HepG2 (cell line): Measurements from ENCODE around the gene LOX. TPM values are rescaled to one million over a fixed set of nuclear protein-coding genes. Genes with fewer than 3 reads are reported as not detected.

Experiments
- EHMT2 ChIP-seq: fragments of 200-600 bp; sonication (generic); IDR thresholded peaks from 2 replicates; pipeline ENCODE4 v1.7.0; 2017; ENCODE audit warnings: antibody characterized with exemption, low read depth, low read length, borderline replicate concordance
- FOSL2 ChIP-seq: sonication (generic); formaldehyde crosslinking; IDR thresholded peaks from 2 replicates; pipeline ENCODE4 v1.4.0; 2020; ENCODE audit warnings: missing genetic modification reagents
- FOXA1 ChIP-seq, 2 experiments: fragments of 450-650 bp in 1 of 2; sonication (generic) in 1 of 2; formaldehyde crosslinking in 1 of 2; IDR thresholded peaks; 2 replicates each; pipeline versions ENCODE4 v1.4.0 to v1.6.1; 2016 to 2020; ENCODE audit warnings: missing genetic modification reagents in 1 of 2
- GABPA ChIP-seq, 2 experiments: IDR thresholded peaks; 2 replicates each; pipeline ENCODE4 v1.6.1; 2011 to 2016; ENCODE audit warnings: low read depth in 2 of 2, low read length in 1 of 2, missing biosample characterization in 1 of 2, missing genetic modification characterization in 1 of 2
- KLF15 ChIP-seq: sonication (generic); formaldehyde crosslinking; IDR thresholded peaks from 2 replicates; pipeline ENCODE4 v1.8.1; 2023; ENCODE audit warnings: borderline replicate concordance, mild to moderate bottlenecking, inconsistent platforms, missing genetic modification reagents, mixed read lengths
- LCORL ChIP-seq, 2 experiments: fragments of 450-650 bp in 1 of 2; sonication (generic) in 1 of 2; formaldehyde crosslinking in 1 of 2; IDR thresholded peaks; 2 replicates each; pipeline versions ENCODE4 v1.5.0 to v1.6.1; 2017 to 2020; ENCODE audit warnings: antibody characterized with exemption in 1 of 2, missing genetic modification reagents in 1 of 2
- NFKBIZ ChIP-seq: IDR thresholded peaks from 2 replicates; pipeline ENCODE4 v1.6.1; 2018; ENCODE audit warnings: missing genetic modification reagents, missing compliant biosample characterization
- PAWR ChIP-seq: sonication (generic); formaldehyde crosslinking; IDR thresholded peaks from 2 replicates; pipeline ENCODE4 v1.4.0; 2020; ENCODE audit warnings: missing genetic modification reagents, mild to moderate bottlenecking, borderline replicate concordance
- RARG ChIP-seq: sonication (generic); formaldehyde crosslinking; IDR thresholded peaks from 2 replicates; pipeline ENCODE4 v1.4.0; 2020; ENCODE audit warnings: low read depth, mild to moderate bottlenecking, missing genetic modification reagents
- ZBTB7B ChIP-seq: sonication (generic); formaldehyde crosslinking; IDR thresholded peaks from 2 replicates; pipeline ENCODE4 v1.4.0; 2020; ENCODE audit warnings: missing genetic modification reagents
- ZNF335 ChIP-seq: sonication (generic); formaldehyde crosslinking; IDR thresholded peaks from 2 replicates; pipeline ENCODE4 v1.4.0; 2020; ENCODE audit warnings: missing genetic modification reagents
- ZNF496 ChIP-seq: sonication (generic); formaldehyde crosslinking; IDR thresholded peaks from 2 replicates; pipeline ENCODE4 v1.8.1; 2023; ENCODE audit warnings: mild to moderate bottlenecking, moderate library complexity, missing genetic modification reagents; ENCODE audit not compliant: insufficient replicate concordance
- polyA plus RNA-seq, 8 experiments: library from polyadenylated mRNA; depleted of rRNA in 3 of 8; stranded (reverse) in 7 of 8; unstranded in 1 of 8; fragments of >200 nt; fragmentation: Illumina TruSeq in 4 of 8; extraction: Trizol in 4 of 8; gene quantifications; 2 replicates each; pipeline versions ENCODE4 v1.2.1 to v1.2.3, GENCODE V29; 2011 to 2016; ENCODE audit warnings: low read depth in 4 of 8, missing spikeins in 1 of 8, mixed read lengths in 1 of 8; ENCODE audit not compliant: insufficient read depth in 1 of 8
- total RNA-seq, 5 experiments: library from RNA; depleted of rRNA; stranded (reverse); fragments of >200 nt; fragmentation: Illumina TruSeq; extraction: Trizol; gene quantifications; 2 replicates each; pipeline ENCODE4 v1.2.3, GENCODE V29; 2016; ENCODE audit warnings: low read depth in 1 of 5
- TF ChIP-seq, protein P1 (sequence below): IDR thresholded peaks from 2 replicates; pipeline ENCODE4 v1.6.1; 2016; ENCODE audit warnings: low read depth
- TF ChIP-seq, protein P2 (sequence below): sonication (generic); formaldehyde crosslinking; IDR thresholded peaks from 2 replicates; pipeline ENCODE4 v1.4.0; 2020; ENCODE audit warnings: mild to moderate bottlenecking, low read depth, missing genetic modification reagents
- TF ChIP-seq, protein P3 (sequence below): sonication (generic); formaldehyde crosslinking; IDR thresholded peaks from 2 replicates; pipeline ENCODE4 v1.5.0; 2020; ENCODE audit warnings: mild to moderate bottlenecking, missing genetic modification reagents, borderline replicate concordance
- TF ChIP-seq, protein P4 (sequence below): sonication (generic); formaldehyde crosslinking; IDR thresholded peaks from 2 replicates; pipeline ENCODE4 v1.5.0; 2020; ENCODE audit warnings: missing genetic modification reagents
- TF ChIP-seq, protein P5 (sequence below): sonication (generic); formaldehyde crosslinking; IDR thresholded peaks from 2 replicates; pipeline ENCODE4 v1.5.0; 2020; ENCODE audit warnings: missing genetic modification reagents, mild to moderate bottlenecking, borderline replicate concordance
- TF ChIP-seq, protein P6 (sequence below): sonication (generic); formaldehyde crosslinking; IDR thresholded peaks from 2 replicates; pipeline ENCODE4 v1.4.0; 2020; ENCODE audit warnings: low read depth, mild to moderate bottlenecking, missing genetic modification reagents

LOX gene
- total and polyA plus RNA-seq, 2 of the 13 experiments (the other 11 are each of a cell fraction or from before 2014, with no cell fraction given), result 0.73 to 173 TPM

DNA sequence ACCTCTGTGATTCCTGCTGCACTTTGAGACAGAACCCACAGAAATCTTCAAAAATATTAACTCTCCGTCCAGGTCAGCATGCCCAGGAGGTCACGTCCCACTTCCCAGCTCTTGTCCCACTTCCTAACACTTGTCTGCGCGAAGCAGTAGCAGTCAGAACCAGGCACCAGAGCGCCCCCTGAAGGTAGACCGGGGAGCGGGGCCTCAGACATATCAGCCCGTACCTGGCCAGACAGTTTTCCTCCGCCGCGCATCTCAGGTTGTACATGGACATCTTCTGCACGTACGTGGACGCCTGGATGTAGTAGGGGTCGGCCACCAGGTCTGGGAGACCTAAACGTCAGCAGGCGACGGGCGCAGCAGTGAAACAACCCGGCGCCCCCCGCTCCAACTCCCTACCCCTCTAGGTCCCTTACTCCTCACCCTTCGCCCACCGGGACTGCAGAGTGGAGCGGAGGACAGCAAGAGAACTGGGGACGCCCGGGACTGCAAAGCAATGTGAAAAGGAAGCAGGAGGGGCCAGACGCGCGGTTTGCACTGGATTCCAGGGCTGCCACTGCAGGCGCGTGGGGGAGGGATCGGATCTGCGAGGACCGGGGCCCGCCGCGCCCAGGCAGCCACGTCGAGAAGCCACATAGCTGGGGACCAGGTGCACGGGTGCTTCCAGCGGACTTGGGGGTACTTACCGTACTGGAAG is 1.2 kb downstream of the LOX start (continued):
- TF ChIP-seq ZBTB7B (CRISPR knock-in tag) (peak; percentile 53), EHMT2 (no peak), KLF15 (CRISPR knock-in tag) (no peak), RARG (CRISPR knock-in tag) (0 out of 2 replicates have a peak, but pooled peaks have one; percentile 25), LCORL (IDR thresholded peaks at IDR 0.05) (no peak), LCORL (CRISPR knock-in tag; IDR thresholded peaks at IDR 0.05) (peak; percentile 58; the same call in 1 of the 2 replicates), FOSL2 (CRISPR knock-in tag) (peak; percentile 38), ZNF496 (CRISPR knock-in tag) (no peak), PAWR (CRISPR knock-in tag) (no peak), FOXA1 (IDR thresholded peaks at IDR 0.05) (no peak), FOXA1 (CRISPR knock-in tag; IDR thresholded peaks at IDR 0.05) (no peak), GABPA (IDR thresholded peaks at IDR 0.05; ENCODE audit: low read depth, low read length) (no peak), GABPA (CRISPR knock-in tag; IDR thresholded peaks at IDR 0.05; ENCODE audit: low read depth) (no peak), ZNF335 (CRISPR knock-in tag) (no peak), NFKBIZ (no peak)
- TF ChIP-seq, protein P1, sequence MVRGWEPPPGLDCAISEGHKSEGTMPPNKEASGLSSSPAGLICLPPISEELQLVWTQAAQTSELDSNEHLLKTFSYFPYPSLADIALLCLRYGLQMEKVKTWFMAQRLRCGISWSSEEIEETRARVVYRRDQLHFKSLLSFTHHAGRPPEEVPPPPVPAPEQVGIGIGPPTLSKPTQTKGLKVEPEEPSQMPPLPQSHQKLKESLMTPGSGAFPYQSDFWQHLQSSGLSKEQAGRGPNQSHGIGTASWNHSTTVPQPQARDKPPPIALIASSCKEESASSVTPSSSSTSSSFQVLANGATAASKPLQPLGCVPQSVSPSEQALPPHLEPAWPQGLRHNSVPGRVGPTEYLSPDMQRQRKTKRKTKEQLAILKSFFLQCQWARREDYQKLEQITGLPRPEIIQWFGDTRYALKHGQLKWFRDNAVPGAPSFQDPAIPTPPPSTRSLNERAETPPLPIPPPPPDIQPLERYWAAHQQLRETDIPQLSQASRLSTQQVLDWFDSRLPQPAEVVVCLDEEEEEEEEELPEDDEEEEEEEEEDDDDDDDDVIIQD (CRISPR knock-in tag), result peak; percentile 47; the same call in 1 of the 2 replicates
- TF ChIP-seq, protein P2, sequence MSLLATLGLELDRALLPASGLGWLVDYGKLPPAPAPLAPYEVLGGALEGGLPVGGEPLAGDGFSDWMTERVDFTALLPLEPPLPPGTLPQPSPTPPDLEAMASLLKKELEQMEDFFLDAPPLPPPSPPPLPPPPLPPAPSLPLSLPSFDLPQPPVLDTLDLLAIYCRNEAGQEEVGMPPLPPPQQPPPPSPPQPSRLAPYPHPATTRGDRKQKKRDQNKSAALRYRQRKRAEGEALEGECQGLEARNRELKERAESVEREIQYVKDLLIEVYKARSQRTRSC, result no peak
- TF ChIP-seq, protein P3, sequence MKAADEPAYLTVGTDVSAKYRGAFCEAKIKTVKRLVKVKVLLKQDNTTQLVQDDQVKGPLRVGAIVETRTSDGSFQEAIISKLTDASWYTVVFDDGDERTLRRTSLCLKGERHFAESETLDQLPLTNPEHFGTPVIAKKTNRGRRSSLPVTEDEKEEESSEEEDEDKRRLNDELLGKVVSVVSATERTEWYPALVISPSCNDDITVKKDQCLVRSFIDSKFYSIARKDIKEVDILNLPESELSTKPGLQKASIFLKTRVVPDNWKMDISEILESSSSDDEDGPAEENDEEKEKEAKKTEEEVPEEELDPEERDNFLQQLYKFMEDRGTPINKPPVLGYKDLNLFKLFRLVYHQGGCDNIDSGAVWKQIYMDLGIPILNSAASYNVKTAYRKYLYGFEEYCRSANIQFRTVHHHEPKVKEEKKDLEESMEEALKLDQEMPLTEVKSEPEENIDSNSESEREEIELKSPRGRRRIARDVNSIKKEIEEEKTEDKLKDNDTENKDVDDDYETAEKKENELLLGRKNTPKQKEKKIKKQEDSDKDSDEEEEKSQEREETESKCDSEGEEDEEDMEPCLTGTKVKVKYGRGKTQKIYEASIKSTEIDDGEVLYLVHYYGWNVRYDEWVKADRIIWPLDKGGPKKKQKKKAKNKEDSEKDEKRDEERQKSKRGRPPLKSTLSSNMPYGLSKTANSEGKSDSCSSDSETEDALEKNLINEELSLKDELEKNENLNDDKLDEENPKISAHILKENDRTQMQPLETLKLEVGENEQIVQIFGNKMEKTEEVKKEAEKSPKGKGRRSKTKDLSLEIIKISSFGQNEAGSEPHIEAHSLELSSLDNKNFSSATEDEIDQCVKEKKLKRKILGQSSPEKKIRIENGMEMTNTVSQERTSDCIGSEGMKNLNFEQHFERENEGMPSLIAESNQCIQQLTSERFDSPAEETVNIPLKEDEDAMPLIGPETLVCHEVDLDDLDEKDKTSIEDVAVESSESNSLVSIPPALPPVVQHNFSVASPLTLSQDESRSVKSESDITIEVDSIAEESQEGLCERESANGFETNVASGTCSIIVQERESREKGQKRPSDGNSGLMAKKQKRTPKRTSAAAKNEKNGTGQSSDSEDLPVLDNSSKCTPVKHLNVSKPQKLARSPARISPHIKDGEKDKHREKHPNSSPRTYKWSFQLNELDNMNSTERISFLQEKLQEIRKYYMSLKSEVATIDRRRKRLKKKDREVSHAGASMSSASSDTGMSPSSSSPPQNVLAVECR (CRISPR knock-in tag), result peak; percentile 15; the same call in 1 of the 2 replicates
- TF ChIP-seq, protein P4, sequence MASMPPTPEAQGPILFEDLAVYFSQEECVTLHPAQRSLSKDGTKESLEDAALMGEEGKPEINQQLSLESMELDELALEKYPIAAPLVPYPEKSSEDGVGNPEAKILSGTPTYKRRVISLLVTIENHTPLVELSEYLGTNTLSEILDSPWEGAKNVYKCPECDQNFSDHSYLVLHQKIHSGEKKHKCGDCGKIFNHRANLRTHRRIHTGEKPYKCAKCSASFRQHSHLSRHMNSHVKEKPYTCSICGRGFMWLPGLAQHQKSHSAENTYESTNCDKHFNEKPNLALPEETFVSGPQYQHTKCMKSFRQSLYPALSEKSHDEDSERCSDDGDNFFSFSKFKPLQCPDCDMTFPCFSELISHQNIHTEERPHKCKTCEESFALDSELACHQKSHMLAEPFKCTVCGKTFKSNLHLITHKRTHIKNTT (CRISPR knock-in tag), result no peak
- TF ChIP-seq, protein P5, sequence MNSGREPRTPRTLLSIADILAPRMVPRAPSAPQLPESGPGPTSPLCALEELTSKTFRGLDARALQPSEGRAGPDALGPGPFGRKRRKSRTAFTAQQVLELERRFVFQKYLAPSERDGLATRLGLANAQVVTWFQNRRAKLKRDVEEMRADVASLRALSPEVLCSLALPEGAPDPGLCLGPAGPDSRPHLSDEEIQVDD, result no peak
- TF ChIP-seq, protein P6, sequence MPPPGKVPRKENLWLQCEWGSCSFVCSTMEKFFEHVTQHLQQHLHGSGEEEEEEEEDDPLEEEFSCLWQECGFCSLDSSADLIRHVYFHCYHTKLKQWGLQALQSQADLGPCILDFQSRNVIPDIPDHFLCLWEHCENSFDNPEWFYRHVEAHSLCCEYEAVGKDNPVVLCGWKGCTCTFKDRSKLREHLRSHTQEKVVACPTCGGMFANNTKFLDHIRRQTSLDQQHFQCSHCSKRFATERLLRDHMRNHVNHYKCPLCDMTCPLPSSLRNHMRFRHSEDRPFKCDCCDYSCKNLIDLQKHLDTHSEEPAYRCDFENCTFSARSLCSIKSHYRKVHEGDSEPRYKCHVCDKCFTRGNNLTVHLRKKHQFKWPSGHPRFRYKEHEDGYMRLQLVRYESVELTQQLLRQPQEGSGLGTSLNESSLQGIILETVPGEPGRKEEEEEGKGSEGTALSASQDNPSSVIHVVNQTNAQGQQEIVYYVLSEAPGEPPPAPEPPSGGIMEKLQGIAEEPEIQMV (CRISPR knock-in tag), result no peak
